Stimulated activated CD8-positive, alpha-beta memory T cell treated with anti-CD3 and anti-CD28 coated beads, Interleukin-7, amount 100 ng/mL, for 1 hour (primary cell): ENCODE results near the gene CLSTN2.

ENCODE experiments used
- DNase-seq, 2 donors: peaks; one replicate each; pipeline ENCODE4 v3.0.0-alpha.2; 2020; ENCODE audit warnings: low read depth in 2 of 2

Gene CLSTN2

DNA sequence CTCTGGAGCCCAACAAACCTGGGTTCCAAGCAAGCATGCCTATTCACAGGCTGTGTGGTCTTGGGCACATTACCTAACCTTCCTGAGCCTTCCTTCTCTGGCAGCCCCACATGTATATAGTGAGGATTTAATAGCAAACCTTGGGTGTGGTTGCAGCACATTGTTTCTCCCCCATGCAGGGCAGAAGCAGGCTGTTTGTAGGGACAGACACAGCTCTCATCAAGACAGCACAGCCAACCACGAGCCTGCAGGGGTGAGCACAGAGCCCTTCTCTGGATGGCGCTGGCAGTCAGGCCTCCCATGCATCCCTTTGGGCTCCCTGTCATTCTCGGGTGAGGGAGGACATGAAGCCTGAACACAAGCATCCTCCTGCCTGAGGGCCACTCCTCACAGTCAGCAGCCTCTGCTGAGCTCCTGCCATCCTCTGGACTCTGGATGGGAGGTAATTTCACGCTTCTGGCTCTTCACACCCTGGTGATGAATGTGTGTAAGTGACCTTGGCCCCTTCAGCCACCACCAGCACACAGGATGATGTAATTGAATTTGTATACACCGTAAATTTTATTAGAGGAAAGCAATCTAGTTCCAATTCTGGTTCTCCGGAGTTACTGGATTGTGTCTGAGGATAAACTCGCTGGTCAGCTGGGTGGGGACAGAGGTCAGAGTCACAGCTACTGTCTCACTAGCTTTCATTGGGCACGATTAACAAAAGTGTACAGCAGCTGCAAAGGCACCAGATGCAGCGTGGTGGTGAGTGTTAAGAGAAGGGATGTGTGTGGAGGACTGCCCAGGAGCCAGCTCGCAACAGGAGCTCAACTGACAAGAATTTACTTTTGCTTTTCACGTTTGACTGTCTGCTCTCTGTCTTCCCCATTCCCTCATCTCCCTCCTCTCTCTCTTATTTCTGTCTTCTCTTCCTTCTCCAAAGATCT, 118.1 kb downstream of the CLSTN2 start:
- no peak for DNase-seq

GRCh38 chr3:140053794-140054193, 118.8 kb downstream of the CLSTN2 start:
- no peak for DNase-seq

GRCh38 chr3:140055092-140055791, 120.3 kb downstream of the CLSTN2 start:
- no peak for DNase-seq

DNA sequence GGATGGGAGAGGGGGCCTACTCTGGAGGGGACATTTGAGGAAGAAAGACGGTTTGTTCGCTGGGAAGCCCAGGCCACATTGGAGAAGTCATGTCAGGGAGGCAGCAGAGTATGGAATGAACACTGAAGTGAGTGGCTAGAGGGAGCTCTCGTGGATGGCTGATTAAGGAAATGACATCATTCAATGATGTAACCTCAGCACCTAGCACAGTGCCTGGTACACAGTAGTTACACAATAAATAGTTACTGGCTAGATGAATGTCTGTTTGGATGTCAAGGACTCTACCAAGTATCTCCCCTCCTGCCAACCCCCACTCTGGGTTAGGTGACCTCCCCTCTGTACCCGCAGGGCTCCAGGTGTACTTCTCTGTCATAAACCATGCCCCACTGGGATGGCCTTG, 121.1 kb downstream of the CLSTN2 start:
- no peak for DNase-seq

DNA sequence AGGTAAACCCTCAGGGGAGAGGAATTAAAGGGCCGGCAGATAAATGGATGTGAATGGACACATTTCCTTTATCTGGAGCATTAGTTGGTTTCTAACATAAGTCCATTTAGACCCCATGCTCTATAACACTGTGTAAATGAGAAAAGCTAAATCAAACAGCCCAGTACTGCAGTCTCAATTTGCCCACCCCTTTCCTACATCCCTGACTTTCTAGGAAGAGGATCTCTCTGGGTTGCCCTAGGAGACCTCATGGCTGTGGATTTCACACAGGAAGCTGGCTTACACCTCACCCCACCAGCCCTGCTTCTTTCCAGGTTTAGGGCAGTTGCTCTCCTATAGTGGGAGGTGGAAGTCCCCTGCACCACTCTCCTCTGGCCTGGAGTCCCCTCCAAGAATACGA, 126.2 kb downstream of the CLSTN2 start:
- no peak for DNase-seq

DNA sequence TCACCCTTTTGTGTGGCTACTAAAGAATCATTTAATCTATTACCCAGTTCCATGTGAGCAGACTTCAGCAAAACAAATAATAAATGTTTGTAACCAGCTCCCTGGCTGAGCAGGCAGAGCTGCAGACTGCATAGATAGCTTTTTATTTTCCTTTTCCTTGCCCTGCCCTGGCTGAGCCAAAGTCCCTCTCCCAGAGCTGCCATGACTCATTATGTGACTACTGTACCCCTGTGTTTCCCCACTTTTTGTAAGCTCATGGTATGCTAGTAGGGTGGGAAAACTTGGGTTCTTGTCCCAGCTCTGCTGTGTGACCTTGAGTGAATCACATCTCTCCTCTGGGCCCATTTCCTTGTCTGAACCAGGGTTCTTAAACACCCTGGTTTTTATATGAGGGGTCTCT, 127.5 kb downstream of the CLSTN2 start:
- DNase-seq, result no peak

- no peak for DNase-seq
These were observed 132.5 kb downstream of the CLSTN2 start for GRCh38 chr3:140067487-140067886.

DNA sequence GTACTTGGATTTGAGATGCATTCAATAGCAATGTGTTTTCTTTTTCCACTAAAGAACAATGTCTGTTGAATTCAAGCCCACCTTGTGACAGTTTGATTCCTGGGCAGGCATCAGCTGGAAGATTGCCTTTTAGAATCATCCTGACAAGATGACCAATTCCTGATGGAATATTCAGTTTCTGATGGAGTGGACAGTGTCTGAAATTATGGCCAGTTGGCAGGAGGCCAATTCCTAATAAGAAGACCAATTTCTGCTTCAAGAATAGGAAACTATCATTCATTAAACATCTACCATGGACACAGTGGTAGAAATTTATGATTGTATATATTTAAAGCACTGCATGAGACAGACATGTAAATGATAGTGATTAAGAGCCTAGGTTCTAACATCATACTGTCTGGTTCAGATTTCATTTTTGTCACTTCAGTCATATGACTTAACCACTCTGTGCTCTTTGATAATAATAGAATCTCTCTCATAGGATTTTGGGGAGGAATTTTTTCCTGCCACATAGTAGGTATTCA, 133.6 kb downstream of the CLSTN2 start:
- no peak for DNase-seq

- no peak for DNase-seq
These were observed 138.5 kb downstream of the CLSTN2 start for GRCh38 chr3:140073278-140074045.

GRCh38 chr3:140076552-140076951, 141.6 kb downstream of the CLSTN2 start:
- no peak for DNase-seq

DNA sequence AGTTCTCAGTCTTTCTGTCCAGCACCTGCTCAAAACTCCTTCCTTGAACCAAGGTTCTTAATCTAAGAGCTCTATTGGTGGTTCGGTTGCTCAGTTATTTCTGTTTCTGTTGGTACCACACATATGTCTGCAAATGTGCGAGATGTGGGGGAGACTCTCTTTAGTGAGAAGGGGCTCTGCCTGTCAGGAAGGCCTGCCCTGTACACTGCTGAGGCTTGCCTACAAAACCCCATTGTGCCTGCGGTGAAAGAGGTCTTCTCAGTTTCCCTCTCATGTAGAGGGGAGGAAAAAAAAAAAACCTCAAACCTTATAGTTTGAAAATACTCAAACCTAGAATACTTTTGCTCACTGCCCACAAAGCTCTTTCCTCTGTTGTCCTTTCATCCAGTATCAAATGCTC, 142.4 kb downstream of the CLSTN2 start:
- DNase-seq, result no peak

DNA sequence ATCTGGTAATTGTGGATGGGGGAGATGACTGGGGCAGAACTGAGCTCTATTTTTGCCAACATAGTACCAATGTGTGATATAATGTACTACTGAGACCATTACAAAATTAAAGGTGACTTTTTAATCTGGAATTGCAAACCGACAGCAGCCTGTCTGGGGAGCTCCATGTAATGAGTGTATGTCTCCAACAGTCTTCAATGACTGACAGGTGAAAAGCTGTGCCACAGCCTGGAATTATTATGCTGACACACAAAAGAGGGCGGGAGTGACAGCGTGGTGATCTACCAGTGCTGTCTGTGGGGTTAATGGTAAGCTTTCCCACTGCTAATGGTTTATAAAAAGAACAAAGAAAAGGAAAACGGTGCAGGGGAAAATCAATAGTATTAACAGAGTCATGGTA, 143.4 kb downstream of the CLSTN2 start:
- no peak for DNase-seq

- DNase-seq, result no peak
These were observed 144.0 kb downstream of the CLSTN2 start for GRCh38 chr3:140078940-140079339.

DNA sequence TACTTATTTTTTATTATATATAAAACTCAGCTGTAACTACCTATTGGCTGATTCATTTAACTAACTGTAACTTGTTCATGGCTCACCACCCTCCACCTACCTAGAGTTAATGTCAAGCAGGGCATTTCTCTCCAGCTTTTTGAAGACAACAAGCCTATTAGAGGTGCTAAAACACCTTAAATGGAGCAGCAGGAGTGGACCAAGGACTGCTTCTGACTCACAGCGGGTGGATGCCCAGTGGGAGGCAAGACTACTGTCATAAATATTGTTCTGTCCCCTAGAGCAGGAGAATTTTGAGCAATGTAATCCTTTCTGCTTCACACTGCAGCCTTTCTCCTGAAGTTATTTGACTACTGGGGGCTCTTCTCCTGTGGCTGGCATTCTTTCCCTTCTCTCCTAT, 146.9 kb downstream of the CLSTN2 start:
- no peak for DNase-seq

DNA sequence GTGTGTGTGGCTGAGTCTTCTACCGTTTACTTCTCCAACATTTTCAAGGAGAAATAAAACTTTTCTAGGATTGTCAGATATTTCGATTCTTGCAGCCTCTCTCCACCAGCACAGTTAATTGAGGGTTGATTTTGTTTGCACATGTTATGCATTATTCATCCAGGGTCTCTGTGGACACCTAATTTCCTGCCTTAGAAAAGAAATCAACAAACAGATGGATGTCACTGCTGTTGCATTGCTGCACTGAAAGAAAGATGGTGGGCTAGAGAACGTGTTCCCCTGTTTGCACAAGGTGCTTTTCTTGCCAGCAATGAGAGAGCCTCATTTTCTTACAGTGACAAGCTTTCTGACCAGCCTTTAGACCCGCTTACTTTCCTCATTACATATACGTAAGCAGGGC, 150.0 kb downstream of the CLSTN2 start:
- no peak for DNase-seq

- DNase-seq, result no peak
These were observed 151.7 kb downstream of the CLSTN2 start for GRCh38 chr3:140086642-140087041.

DNA sequence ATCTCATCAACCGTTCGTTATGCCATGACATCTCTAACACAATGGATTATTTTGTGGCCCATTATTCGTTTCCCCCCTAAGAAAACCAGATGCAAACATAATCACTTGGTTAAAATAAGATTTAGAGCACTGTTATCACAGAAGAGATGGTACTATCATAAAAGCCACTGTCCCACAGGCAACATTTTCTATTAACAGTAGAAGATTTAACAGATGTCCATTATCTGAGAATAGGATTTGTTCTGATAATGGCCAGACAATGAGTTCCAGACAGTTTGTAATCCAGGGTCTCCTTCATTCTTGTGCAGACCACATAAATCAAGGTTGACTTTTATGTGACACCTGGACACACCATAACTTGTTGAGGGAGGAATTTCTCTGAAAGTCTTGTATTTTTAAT, 153.1 kb downstream of the CLSTN2 start:
- no peak for DNase-seq

GRCh38 chr3:140088513-140088912, 153.5 kb downstream of the CLSTN2 start:
- no peak for DNase-seq

GRCh38 chr3:140089403-140090072, 154.6 kb downstream of the CLSTN2 start:
- DNase-seq, result no peak

DNA sequence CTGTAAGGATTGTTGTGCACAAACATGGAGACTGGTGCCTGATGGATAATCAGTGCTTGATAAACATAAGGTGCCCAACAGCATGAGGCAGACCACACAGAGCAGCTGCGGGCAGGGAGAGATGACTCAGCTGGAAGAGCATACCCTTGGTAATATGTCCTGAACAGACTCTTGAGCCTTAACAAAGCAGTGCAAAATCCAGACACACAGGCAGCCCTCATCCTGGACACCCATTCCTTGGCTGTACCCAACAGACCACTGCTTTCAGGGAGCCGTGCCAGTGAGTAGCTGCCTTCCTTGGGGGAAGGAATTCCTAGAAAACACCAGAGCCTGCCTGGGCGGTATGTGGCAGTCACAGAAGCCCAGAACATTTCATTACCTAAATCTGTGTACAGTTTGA, 156.2 kb downstream of the CLSTN2 start:
- DNase-seq, result no peak

DNA sequence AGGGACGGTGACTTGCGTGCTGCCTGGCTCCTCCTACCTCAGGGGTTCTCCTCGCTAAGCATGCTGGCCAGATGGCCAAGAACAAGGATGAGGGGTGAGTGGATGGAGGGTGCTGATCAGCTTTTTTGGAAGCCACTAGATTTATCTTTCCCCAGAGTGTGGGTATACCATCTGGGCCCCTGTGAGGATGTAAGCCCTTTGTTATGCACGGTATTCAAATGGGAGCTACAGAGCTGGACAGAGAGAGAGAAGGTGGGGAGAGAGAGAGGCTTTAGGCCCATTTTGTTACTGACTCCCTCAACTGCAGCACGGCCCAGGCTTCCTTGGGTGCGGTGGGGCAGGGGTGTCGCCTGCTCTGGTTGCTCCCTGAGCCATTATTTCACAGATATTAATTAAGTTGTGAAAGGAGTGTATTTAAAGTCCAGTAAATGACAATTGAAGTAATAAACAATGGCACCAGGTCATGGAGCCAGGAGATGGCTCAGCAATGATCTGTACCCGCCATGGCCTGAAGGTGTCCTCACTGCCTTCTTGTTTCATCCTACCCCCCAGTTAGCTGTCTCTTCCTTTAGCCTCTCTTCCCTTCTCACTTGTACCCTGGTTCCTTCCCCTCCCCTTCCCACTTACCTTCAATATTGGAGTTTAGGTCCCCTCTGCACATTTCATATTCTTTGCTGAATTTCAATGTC, 158.0 kb downstream of the CLSTN2 start:
- no peak for DNase-seq
